Neuronal stem cell (in vitro differentiated cells): ENCODE measurements around the gene GPANK1.

Experiments
- DNase-seq: peaks from one replicate; pipeline ENCODE4 v3.0.0-alpha.2; 2013; ENCODE audit warnings: low spot score
- H2AFZ ChIP-seq: one replicate; pipeline ENCODE4 v1.6.1; 2013; ENCODE audit warnings: mild to moderate bottlenecking, low read length, inconsistent platforms
- H2AK5ac ChIP-seq: 2 replicates; pipeline ENCODE4 v1.6.1; 2013; ENCODE audit warnings: low read depth, mild to moderate bottlenecking, inconsistent platforms, low read length, moderate library complexity, mixed read lengths
- H2BK120ac ChIP-seq: 2 replicates; pipeline ENCODE4 v1.6.1; 2013; ENCODE audit warnings: low read depth, mild to moderate bottlenecking, inconsistent platforms, low read length, moderate library complexity, mixed read lengths
- H2BK12ac ChIP-seq: one replicate; pipeline ENCODE4 v1.6.1; 2013; ENCODE audit warnings: low read length, inconsistent platforms
- H2BK15ac ChIP-seq: 2 replicates; pipeline ENCODE4 v1.6.1; 2013; ENCODE audit warnings: mild to moderate bottlenecking, low read length, inconsistent platforms, mixed read lengths
- H2BK5ac ChIP-seq: one replicate; pipeline ENCODE4 v1.6.1; 2013; ENCODE audit warnings: inconsistent platforms, mild to moderate bottlenecking, low read length, moderate library complexity
- H3K14ac ChIP-seq: one replicate; pipeline ENCODE4 v1.6.1; 2013; ENCODE audit warnings: low read length, inconsistent platforms
- H3K18ac ChIP-seq: 2 replicates; pipeline ENCODE4 v1.6.1; 2013; ENCODE audit warnings: low read length, inconsistent platforms
- H3K23ac ChIP-seq: 2 replicates; pipeline ENCODE4 v1.6.1; 2013; ENCODE audit warnings: low read depth, mild to moderate bottlenecking, mixed read lengths, low read length, inconsistent platforms; ENCODE audit not compliant: poor library complexity
- H3K27ac ChIP-seq: replicated peaks from 3 replicates; pipeline ENCODE4 v1.5.1; 2013; ENCODE audit warnings: low read length, inconsistent platforms
- H3K27me3 ChIP-seq, 3 experiments: 2 replicates each; pipeline ENCODE4 v1.6.1; 2013; ENCODE audit warnings: low read length in 3 of 3, mild to moderate bottlenecking in 2 of 3, inconsistent platforms in 1 of 3, low read depth in 1 of 3, mixed read lengths in 1 of 3, moderate library complexity in 1 of 3; ENCODE audit not compliant: control insufficient read depth in 3 of 3, insufficient read depth in 3 of 3
- H3K36me3 ChIP-seq, 2 donors: replicated peaks in 1 of 2; 2 replicates each; pipeline ENCODE4 v1.6.1; 2013; ENCODE audit warnings: low read length in 2 of 2; ENCODE audit not compliant: control insufficient read depth in 2 of 2, insufficient read depth in 2 of 2
- H3K4ac ChIP-seq: 2 replicates; pipeline ENCODE4 v1.6.1; 2013; ENCODE audit warnings: inconsistent platforms, mild to moderate bottlenecking, low read length, moderate library complexity
- H3K4me1 ChIP-seq, 2 donors: 1 replicate in 1 of 2; 2 replicates in 1 of 2; pipeline ENCODE4 v1.6.1; 2013; ENCODE audit warnings: low read length in 2 of 2, low read depth in 1 of 2; ENCODE audit not compliant: control insufficient read depth in 2 of 2, insufficient read depth in 1 of 2
- H3K4me2 ChIP-seq: one replicate; pipeline ENCODE4 v1.6.1; 2013; ENCODE audit warnings: mild to moderate bottlenecking, low read length, inconsistent platforms; ENCODE audit not compliant: insufficient read depth, poor library complexity, severe bottlenecking
- H3K4me3 ChIP-seq, 2 donors: 2 replicates each; pipeline ENCODE4 v1.5.1; 2013; ENCODE audit warnings: low read length in 2 of 2, mild to moderate bottlenecking in 2 of 2, inconsistent platforms in 1 of 2, moderate library complexity in 1 of 2
- H3K79me1 ChIP-seq: one replicate; pipeline ENCODE4 v1.6.1; 2013; ENCODE audit warnings: low read depth, mild to moderate bottlenecking, inconsistent platforms, low read length, moderate library complexity
- H3K9ac ChIP-seq: one replicate; pipeline ENCODE4 v1.6.1; 2013; ENCODE audit warnings: mild to moderate bottlenecking, low read depth, low read length, inconsistent platforms; ENCODE audit not compliant: poor library complexity
- H3K9me3 ChIP-seq, 2 donors: replicated peaks in 1 of 2; 2 replicates each; pipeline versions ENCODE3 to v1.6.1; 2013; ENCODE audit warnings: low read length in 2 of 2, mild to moderate bottlenecking in 2 of 2, inconsistent platforms in 1 of 2, low read depth in 1 of 2, mixed read lengths in 1 of 2, moderate library complexity in 1 of 2; ENCODE audit not compliant: control insufficient read depth in 2 of 2, insufficient read depth in 1 of 2
- H4K8ac ChIP-seq: one replicate; pipeline ENCODE4 v1.6.1; 2013; ENCODE audit warnings: low read depth, mild to moderate bottlenecking, inconsistent platforms, low read length, moderate library complexity
- H4K91ac ChIP-seq: one replicate; pipeline ENCODE4 v1.6.1; 2013; ENCODE audit warnings: low read length, low read depth, mild to moderate bottlenecking, inconsistent platforms; ENCODE audit not compliant: poor library complexity
- WGBS, 2 donors: extraction: QIAGEN DNeasy Blood & Tissue Kit; methylation state at CpG; one replicate each; pipeline ENCODE4 v1.1.7; 2013; ENCODE audit warnings: missing lambda C conversion rate in 2 of 2, mixed read lengths in 1 of 2; ENCODE audit not compliant: insufficient read length in 2 of 2, insufficient replicate concordance in 1 of 2; ENCODE audit errors: extremely low coverage in 2 of 2; 5-methylcytosine and 5-hydroxymethylcytosine counted together

The GPANK1 gene

DNA sequence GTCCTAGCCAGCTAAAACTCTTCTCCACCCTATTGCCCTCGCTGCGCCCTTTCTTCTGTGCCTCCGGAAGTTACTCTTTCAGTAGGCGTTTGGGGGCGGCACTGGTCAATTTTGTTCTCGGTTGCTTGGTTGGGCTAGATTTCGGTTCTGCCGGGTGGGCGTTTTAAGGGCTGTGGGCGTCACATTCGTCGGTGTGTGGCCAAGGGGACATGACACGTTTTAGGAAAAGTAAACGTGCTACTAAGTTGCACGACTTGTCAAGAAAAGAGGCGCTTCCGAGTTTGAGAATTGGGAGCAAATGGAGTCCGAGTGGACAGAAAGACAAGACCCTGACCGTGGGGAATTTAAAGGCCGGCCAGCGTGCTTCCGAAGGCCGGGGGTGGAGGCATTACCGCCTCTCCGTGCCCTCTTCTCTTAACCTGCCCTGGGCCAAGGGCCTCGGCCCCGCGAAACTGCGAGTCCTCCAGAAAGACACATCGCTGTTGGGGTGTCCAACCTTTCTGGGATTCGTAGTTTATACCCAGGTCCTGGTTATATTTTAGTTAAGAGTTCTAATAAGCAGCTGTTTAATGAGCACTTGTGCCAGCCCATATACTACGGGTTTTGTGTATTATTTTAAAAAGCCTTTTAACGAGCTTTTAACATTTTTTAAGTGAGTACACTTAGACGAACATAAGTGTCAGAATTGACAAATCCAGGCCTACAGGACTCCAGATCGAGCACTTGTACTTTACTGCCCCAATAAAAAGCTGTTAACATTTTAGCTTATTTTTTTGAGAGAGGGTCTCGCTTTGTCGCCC lies 11.7 kb downstream of the GPANK1 start:
- Histone ChIP-seq H2BK15ac (no peak overlapping the region), H4K8ac (no peak overlapping the region), H3K9ac (peak overlapping the region; percentile 68), H3K14ac (no peak overlapping the region), H2AFZ (peak overlapping the region; percentile 88), H3K79me1 (peaks cover 6% of the 10 kb centered on the region), H3K27me3 (no peaks in the 10 kb centered on the region), H3K9me3 (no peaks in the 10 kb centered on the region), H4K91ac (peak overlapping the region; percentile 60), H3K4ac (no peak overlapping the region), H3K4me1 (peaks cover 2 to 11% of the 10 kb centered on the region in 2 donors), H3K36me3 (peaks cover 24 to 52% of the 10 kb centered on the region in 2 donors), H2BK5ac (peak overlapping the region; percentile 96), H3K23ac (peak overlapping the region; percentile 97), H3K4me2 (peak overlapping the region; percentile 82), H2BK12ac (no peak overlapping the region), H3K27ac (peak overlapping the region; percentile 98), H2BK120ac (no peak overlapping the region), H3K18ac (peak overlapping the region; percentile 96), H2AK5ac (peak overlapping the region; percentile 73), H3K4me3 (peak overlapping the region; percentile 80 to 93)
- peak; percentile 21 for DNase-seq
- no CpG with 5 or more reads among the region's 37 CpGs for WGBS, 2 donors

DNA sequence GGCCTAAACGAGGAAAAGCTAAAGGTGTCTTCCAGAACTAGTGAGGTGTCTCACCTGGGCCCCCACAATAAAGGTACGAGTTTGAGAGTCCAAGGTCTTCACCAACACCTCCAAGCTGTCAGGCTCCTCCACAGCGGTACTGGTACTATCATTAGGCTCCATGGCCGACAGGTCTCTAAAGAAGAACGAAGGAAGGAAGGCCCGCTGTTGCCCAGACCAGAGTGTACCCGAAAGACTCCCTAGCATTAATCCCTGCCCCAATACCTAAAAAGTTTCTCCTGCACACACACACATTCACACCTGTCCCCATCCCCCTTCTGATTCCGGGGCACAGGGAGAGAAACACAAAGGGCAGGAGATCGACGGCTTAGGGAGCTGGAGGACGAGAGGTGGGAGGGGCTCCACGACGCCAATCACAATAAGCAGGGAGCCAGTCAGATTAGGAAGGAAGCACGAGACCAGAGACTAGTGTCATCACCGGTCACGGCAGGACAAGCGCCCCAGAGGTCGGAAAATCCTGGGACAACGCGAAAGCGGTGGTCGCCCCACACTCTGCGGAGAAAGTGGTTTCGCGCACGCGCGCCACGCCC lies 13.1 kb downstream of the GPANK1 start:
- WGBS, 2 donors, result no CpG with 5 or more reads among the region's 29 CpGs
- peak overlapping the region; percentile 95 for H3K9ac ChIP-seq

DNA sequence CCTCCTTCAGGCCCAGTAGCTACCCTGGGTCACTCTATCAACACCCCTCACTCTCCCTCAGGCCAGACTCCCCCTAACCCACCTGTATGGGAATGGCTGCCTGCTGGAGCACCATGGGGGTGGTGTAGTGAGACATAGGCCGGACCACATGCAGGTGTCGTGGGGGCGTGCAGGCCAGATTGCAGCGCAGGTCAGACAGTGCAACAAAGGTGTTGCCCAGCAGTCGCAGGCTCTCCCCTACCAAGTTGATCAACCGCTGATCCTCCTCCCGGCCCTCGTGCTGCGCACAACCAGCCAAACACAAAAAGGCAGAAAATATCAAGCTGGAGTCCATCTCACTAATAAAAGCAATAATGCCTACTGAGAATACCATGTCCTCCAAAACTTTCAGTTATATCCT lies 19.5 kb downstream of the GPANK1 start:
- Histone ChIP-seq H2AK5ac (no peak overlapping the region), H2BK12ac (no peak overlapping the region), H4K8ac (no peak overlapping the region), H3K14ac (no peak overlapping the region), H3K4me2 (no peak overlapping the region), H3K27ac (no peak overlapping the region), H3K36me3 (peaks cover 74 to 95% of the 10 kb centered on the region in 2 donors), H3K9me3 (no peaks in the 10 kb centered on the region), H2BK120ac (no peak overlapping the region), H3K27me3 (no peaks in the 10 kb centered on the region), H3K4me3 (no peak overlapping the region), H4K91ac (no peak overlapping the region), H2BK15ac (no peak overlapping the region), H3K4me1 (no peaks in the 10 kb centered on the region), H3K79me1 (peaks cover 1% of the 10 kb centered on the region), H3K9ac (peak overlapping the region; percentile 66), H2AFZ (no peak overlapping the region), H3K4ac (no peak overlapping the region), H2BK5ac (no peak overlapping the region), H3K18ac (no peak overlapping the region), H3K23ac (peak overlapping the region; percentile 44)
- no CpG with 5 or more reads among the region's 9 CpGs for WGBS, 2 donors
- DNase-seq, result no peak

More for the DNA sequence above, 13.1 kb downstream of the GPANK1 start:
- no peak for DNase-seq
- Histone ChIP-seq H2AFZ (peak overlapping the region; percentile 88), H3K27me3 (no peaks in the 10 kb centered on the region), H4K91ac (peak overlapping the region; percentile 66), H3K23ac (peak overlapping the region; percentile 97), H3K36me3 (peaks cover 28 to 51% of the 10 kb centered on the region in 2 donors), H3K4ac (no peak overlapping the region), H3K18ac (peak overlapping the region; percentile 96), H3K9me3 (no peaks in the 10 kb centered on the region), H3K4me3 (peak overlapping the region; percentile 80 to 93), H2BK120ac (peak overlapping the region; percentile 81), H3K79me1 (peaks cover 2% of the 10 kb centered on the region), H2BK5ac (peak overlapping the region; percentile 96), H2BK12ac (no peak overlapping the region), H3K4me1 (peaks cover 2 to 11% of the 10 kb centered on the region in 2 donors), H3K14ac (peak overlapping the region; percentile 95), H2BK15ac (peak overlapping the region; percentile 32), H2AK5ac (no peak overlapping the region), H3K4me2 (peak overlapping the region; percentile 68), H3K27ac (peak overlapping the region; percentile 98), H4K8ac (no peak overlapping the region)

DNA sequence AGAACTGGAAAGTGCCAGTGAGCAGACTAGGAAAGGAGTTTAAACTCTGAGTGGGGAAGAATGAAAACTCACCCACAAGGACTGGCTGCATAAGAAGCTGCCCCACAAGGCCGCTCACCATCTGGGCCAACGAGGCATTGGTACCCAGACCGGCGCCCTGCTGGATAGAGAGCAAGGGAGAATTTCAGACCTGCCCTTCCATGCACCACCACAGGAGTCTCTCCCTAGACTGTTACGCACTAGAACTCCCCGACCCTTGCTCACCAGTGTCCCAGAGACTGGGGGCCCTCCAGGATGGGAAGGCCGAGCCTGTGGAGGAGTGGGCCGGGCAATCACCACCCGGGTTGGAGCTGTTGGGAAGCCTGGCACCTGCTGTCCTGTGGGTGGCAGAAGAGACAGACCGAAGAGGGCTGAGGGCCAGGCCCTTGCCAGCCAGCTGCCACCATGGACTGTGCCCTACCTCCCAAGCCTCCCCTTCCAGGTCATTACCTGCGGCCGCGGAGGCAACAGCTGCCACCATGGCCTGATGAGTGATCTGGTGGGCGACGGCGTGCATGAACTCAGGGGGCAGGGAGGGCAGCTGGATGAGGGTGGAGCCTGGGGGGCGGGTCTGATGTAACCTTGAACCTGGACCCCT lies 20.9 kb downstream of the GPANK1 start:
- H3K27me3 ChIP-seq, result no peaks in the 10 kb centered on the region
- no peak overlapping the region for H3K18ac ChIP-seq
- no peak for DNase-seq
- peak overlapping the region; percentile 77 for H3K23ac ChIP-seq
- no peak overlapping the region for H2BK5ac ChIP-seq
- H2AK5ac ChIP-seq, result no peak overlapping the region
- no peak overlapping the region for H3K27ac ChIP-seq
- no peak overlapping the region for H4K8ac ChIP-seq
- no peak overlapping the region for H2BK120ac ChIP-seq
- peaks cover 1% of the 10 kb centered on the region for H3K79me1 ChIP-seq
- H2BK12ac ChIP-seq, result no peak overlapping the region
- no peak overlapping the region for H4K91ac ChIP-seq
- no peaks in the 10 kb centered on the region for H3K4me1 ChIP-seq
- WGBS, 2 donors, result no CpG with 5 or more reads among the region's 17 CpGs
- no peak overlapping the region for H3K4me3 ChIP-seq
- H2BK15ac ChIP-seq, result no peak overlapping the region
- no peak overlapping the region for H3K4ac ChIP-seq
- peaks cover 79 to 95% of the 10 kb centered on the region in 2 donors for H3K36me3 ChIP-seq
- no peak overlapping the region for H3K4me2 ChIP-seq
- H3K14ac ChIP-seq, result no peak overlapping the region
- H3K9me3 ChIP-seq, result no peaks in the 10 kb centered on the region
- H2AFZ ChIP-seq, result no peak overlapping the region
- no peak overlapping the region for H3K9ac ChIP-seq
